Central memory CD8-positive, alpha-beta T cell (primary cell): ENCODE results near the gene THAP7.
"Not testable (repeated sequence)": the region's sequence is repeated elsewhere in the genome, so short reads cannot be mapped to it uniquely, and the experiment has no call there.

Experiments
- ATAC-seq: fragments of 150-1000 bp; cut with Tn5 transposase; replicated peaks from 2 replicates; pipeline ENCODE4 v1.10.0; 2022; ENCODE audit warnings: mild to moderate bottlenecking, moderate FRiP score, moderate number of reproducible peaks; ENCODE audit not compliant: poor library complexity, severe bottlenecking; ENCODE audit errors: extremely low read depth
- DNase-seq, 2 donors: peaks; one replicate each; pipeline ENCODE4 v3.0.0; 2021; ENCODE audit warnings: low spot score in 2 of 2
- H3K27ac Mint-ChIP-seq: one replicate; pipeline ENCODE4 v1.8.0; 2022; ENCODE audit warnings: low read depth, mild to moderate bottlenecking, moderate library complexity, mixed read lengths
- H3K27me3 Mint-ChIP-seq: one replicate; pipeline ENCODE4 v1.8.0; 2022; ENCODE audit warnings: mixed read lengths
- H3K36me3 Mint-ChIP-seq: one replicate; pipeline ENCODE4 v1.8.0; 2022; ENCODE audit warnings: mild to moderate bottlenecking, moderate library complexity, mixed read lengths; ENCODE audit not compliant: insufficient read depth
- H3K4me1 Mint-ChIP-seq: one replicate; pipeline ENCODE4 v1.8.0; 2022; ENCODE audit warnings: mixed read lengths
- H3K4me3 Mint-ChIP-seq: one replicate; pipeline ENCODE4 v1.8.0; 2022; ENCODE audit warnings: mild to moderate bottlenecking, moderate library complexity, mixed read lengths
- H3K9me3 Mint-ChIP-seq: one replicate; pipeline ENCODE4 v1.8.0; 2022; ENCODE audit warnings: mixed read lengths

Gene THAP7

DNA sequence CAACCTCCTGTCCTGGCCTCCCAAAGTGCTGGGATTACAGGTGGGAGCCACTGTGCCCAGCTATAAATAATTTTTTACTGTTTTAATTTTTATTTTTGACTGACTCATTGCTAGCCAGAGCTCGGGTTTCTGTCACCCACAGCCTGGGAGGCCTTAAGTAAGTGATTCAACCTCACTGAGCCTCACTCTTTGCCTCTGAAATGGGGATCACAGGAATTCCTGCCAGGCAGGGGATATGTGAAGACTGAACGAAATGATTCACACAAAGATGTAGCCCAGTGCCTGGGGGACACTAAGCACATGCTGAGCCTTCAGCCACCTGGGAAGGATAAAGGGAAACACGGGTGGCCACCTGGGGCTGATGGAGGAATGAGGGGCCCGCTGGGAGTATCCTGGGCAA lies 40.0 kb upstream of the THAP7 start:
- Mint-ChIP-seq H3K4me1 (peaks cover 31% of the 10 kb centered on the region), H3K4me3 (no peak overlapping the region), H3K27ac (no peak overlapping the region), H3K36me3 (peaks cover 3% of the 10 kb centered on the region), H3K27me3 (peaks cover 49% of the 10 kb centered on the region), H3K9me3 (no peaks in the 10 kb centered on the region)
- ATAC-seq (no peak), DNase-seq (no peak)

DNA sequence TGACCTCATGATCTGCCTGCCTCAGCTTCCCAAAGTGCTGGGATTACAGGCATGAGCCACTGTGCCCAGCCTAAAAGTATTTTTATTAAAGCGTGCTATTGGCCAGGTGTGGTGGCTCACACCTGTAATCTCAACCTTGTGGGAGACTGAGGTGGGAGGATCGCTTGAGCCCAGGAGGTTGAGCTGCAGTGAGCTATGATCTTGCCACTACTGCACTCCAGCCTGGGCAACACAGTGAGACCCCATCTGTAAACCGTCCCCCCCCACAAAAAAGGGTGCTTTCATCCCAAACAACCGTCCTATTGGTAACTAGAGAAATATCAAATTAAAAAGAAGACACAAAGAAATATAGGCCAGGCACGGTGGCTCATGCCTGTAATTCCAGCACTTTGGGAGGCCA lies 37.2 kb upstream of the THAP7 start:
- not testable (repeated sequence) for H3K4me3 Mint-ChIP-seq, H3K9me3 Mint-ChIP-seq, H3K36me3 Mint-ChIP-seq, ATAC-seq, DNase-seq, H3K27ac Mint-ChIP-seq
- peaks cover 44% of the 10 kb centered on the region for H3K27me3 Mint-ChIP-seq
- H3K4me1 Mint-ChIP-seq = peaks cover 14% of the 10 kb centered on the region

DNA sequence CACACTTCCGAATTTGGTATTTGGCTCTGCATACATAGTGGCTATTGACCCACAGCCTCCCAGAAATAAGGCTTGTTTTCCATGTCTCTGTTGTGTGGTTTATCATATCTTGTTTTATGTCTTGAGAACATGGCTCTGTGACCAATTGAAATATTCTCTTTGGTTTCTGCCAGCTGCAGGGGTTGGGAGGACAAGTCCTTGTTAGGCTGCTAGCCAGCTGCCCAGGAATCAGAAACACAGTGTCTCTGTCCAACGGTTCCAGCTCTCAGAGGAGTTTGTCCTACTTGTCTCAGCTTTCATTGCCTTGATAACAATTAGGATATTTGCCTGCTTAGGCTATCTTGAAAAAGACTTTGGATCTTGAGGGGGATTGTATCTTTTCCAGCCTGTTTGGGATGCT lies 36.5 kb upstream of the THAP7 start:
- no peak overlapping the region for H3K27ac Mint-ChIP-seq
- ATAC-seq (no peak), DNase-seq (no peak)
- no peaks in the 10 kb centered on the region for H3K9me3 Mint-ChIP-seq
- peaks cover 7% of the 10 kb centered on the region for H3K4me1 Mint-ChIP-seq
- peaks cover 44% of the 10 kb centered on the region for H3K27me3 Mint-ChIP-seq
- no peak overlapping the region for H3K4me3 Mint-ChIP-seq
- H3K36me3 Mint-ChIP-seq = no peaks in the 10 kb centered on the region

DNA sequence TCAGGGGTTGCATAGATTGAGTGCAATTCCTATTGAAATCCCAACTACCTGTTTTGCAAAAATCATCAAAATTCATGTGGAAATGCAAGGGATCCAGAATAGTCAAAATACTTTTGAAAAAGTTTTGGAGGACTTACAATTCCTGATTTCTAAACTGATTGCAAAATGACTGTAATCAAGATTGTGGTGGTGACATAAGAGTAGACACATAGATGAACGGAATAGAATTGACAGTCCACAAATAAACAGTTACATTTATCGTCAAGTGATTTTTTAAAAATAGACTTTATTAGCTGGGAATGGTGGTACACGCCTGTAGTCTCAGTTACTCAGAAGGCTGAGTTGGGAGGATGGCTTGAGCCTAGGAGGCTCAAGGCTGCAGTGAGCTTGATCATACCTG lies 33.1 kb upstream of the THAP7 start:
- peaks cover 2% of the 10 kb centered on the region for H3K36me3 Mint-ChIP-seq
- no peak overlapping the region for H3K27ac Mint-ChIP-seq
- no peaks in the 10 kb centered on the region for H3K9me3 Mint-ChIP-seq
- DNase-seq = no peak
- no peak overlapping the region for H3K4me3 Mint-ChIP-seq
- H3K27me3 Mint-ChIP-seq = peaks cover 42% of the 10 kb centered on the region
- ATAC-seq = no peak
- peaks cover 7% of the 10 kb centered on the region for H3K4me1 Mint-ChIP-seq

DNA sequence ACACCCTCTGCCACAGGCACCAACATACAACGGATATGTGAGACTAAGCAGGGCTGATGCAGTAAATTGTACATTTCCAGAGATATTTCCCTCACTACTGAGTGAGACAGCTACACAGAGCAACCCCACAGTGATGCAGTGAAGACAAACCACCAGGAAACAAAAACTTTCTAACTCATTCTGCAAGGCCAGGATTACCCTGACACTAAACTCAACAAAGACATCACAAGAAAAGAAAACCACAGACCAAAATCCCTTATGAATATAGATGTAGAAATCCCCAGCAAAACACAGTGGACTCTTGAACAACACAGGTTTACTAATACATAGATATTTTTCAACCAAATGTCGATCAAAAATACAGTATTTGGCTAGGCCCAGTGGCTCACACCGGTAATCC lies 32.0 kb upstream of the THAP7 start:
- H3K27me3 Mint-ChIP-seq = peaks cover 47% of the 10 kb centered on the region
- DNase-seq (no peak), ATAC-seq (no peak)
- peaks cover 2% of the 10 kb centered on the region for H3K36me3 Mint-ChIP-seq
- peaks cover 7% of the 10 kb centered on the region for H3K4me1 Mint-ChIP-seq
- no peak overlapping the region for H3K4me3 Mint-ChIP-seq
- no peak overlapping the region for H3K27ac Mint-ChIP-seq
- H3K9me3 Mint-ChIP-seq = no peaks in the 10 kb centered on the region

DNA sequence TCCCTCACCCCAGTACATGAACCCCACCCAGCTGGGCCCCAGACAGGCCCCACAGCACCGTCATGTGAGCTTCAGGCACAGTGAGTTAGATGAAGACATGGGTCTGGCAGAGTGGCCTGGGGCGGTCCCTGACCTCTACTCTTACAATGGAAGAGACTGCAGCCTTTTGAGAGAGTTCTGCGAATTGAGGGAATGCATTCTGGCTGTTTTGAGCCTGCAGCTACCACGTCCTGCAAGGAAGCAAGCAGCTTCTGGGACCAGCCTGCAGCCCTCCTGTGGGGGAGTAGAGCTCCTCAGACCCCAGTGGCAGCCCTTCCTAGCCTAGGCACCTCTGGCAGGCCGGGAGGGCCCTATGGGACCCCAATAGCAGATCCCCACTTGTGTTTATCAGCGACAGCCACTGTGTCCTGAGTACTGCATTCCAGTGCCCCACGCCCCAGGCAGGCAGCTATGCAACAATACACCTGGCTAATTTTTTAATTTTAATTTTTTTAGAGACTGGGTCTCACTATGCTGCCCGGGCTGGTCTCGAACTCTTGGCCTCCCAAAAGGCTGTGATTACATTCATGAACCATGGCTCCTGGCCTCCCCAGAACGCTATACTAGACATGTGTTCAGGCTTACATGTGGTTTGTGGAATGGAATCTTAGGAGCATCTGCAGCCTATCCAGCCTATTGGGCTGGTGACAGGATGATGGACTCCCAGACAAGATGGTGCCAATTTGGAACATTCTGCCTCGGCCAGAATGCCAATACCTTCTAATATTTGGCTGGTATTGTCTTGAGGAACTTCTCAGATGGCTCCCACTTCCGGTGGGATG lies 31.2 kb upstream of the THAP7 start:
- ATAC-seq = no peak
- no peak for DNase-seq
- Mint-ChIP-seq H3K27ac (no peak overlapping the region), H3K9me3 (no peaks in the 10 kb centered on the region), H3K4me1 (peaks cover 7% of the 10 kb centered on the region), H3K4me3 (peak overlapping the region; percentile 27), H3K36me3 (peaks cover 2% of the 10 kb centered on the region), H3K27me3 (peaks cover 48% of the 10 kb centered on the region)

DNA sequence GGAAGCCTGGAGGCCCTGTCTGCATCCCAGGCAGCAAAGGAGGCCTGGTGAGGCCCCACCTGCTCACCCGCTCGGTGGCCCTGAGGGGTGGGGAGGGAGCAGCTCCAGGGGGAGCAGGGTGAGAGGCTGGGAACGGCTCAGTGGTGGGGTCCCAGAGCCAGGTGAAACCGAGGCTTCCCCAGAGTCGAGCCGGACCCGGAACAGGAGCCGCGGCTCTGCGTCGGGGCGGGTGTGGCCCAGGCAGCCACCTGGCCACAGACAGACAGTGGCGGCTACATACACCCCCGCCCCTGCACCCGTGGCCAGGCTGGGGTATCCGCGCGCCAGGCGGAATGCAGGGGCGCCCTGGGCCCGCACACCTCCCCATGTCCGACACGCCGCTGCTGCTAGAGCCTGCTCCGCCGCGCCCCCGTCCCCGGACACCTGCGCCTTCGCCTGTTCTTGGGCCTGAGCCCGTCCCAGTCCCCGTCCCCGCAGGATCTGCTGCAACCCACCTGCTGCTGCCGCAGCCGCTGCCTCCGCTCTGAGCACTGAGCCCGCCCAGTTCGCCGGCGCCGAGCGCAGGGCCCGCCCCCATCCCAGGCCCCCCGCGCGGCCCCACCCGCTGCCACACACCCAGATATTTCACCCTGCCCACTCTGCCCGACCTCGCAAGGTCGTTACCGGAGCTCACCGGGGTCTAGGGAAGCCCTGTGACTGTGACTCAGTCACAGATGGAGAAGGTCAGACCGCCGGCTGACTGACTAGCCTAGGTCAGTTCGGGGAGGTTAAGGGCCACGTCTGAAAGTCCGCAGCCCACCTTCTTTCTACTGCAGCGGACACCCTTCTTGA lies 30.3 kb upstream of the THAP7 start, which contains the start of gene SLC7A4:
SLC7A4 (minus strand) TSS at position 525 of the 831 bp plus-strand sequence. CDS start 749 bp downstream, outside the sequence.
- peaks cover 2% of the 10 kb centered on the region for H3K36me3 Mint-ChIP-seq
- peaks cover 48% of the 10 kb centered on the region for H3K27me3 Mint-ChIP-seq
- no peak for ATAC-seq
- no peaks in the 10 kb centered on the region for H3K9me3 Mint-ChIP-seq
- H3K4me1 Mint-ChIP-seq = peaks cover 7% of the 10 kb centered on the region
- no peak within 1 kb of the TSS for H3K27ac Mint-ChIP-seq
- peak within 1 kb of the TSS; percentile 27 for H3K4me3 Mint-ChIP-seq
- DNase-seq = no peak

DNA sequence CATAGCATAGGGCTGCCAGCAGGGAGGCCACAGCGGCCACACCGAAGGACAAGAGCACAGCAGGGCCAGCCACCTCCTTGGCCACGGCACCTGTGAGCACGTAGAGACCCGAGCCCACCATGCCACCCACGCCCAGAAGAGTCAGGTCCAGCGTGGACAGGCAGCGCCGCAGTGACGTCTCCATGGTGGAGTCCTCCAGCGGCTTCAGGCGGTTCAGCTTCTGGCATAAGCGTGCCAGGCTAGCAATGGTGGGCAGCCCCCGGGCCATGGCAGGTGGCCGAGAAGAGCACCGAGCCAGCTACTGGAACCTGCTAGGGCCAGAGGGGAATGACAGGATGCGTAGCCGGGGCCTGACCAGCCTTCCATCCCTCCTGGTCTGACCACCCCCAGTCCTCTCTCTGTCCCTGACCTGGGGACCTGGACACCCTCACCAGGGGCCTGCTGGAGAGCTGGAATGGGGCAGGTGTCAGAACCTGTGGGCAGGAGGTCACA lies 29.7 kb upstream of the THAP7 start:
- no peaks in the 10 kb centered on the region for H3K9me3 Mint-ChIP-seq
- DNase-seq (no peak), ATAC-seq (no peak)
- H3K36me3 Mint-ChIP-seq = peaks cover 2% of the 10 kb centered on the region
- H3K27me3 Mint-ChIP-seq = peaks cover 48% of the 10 kb centered on the region
- no peak overlapping the region for H3K27ac Mint-ChIP-seq
- peak overlapping the region; percentile 27 for H3K4me3 Mint-ChIP-seq
- H3K4me1 Mint-ChIP-seq = peaks cover 7% of the 10 kb centered on the region

DNA sequence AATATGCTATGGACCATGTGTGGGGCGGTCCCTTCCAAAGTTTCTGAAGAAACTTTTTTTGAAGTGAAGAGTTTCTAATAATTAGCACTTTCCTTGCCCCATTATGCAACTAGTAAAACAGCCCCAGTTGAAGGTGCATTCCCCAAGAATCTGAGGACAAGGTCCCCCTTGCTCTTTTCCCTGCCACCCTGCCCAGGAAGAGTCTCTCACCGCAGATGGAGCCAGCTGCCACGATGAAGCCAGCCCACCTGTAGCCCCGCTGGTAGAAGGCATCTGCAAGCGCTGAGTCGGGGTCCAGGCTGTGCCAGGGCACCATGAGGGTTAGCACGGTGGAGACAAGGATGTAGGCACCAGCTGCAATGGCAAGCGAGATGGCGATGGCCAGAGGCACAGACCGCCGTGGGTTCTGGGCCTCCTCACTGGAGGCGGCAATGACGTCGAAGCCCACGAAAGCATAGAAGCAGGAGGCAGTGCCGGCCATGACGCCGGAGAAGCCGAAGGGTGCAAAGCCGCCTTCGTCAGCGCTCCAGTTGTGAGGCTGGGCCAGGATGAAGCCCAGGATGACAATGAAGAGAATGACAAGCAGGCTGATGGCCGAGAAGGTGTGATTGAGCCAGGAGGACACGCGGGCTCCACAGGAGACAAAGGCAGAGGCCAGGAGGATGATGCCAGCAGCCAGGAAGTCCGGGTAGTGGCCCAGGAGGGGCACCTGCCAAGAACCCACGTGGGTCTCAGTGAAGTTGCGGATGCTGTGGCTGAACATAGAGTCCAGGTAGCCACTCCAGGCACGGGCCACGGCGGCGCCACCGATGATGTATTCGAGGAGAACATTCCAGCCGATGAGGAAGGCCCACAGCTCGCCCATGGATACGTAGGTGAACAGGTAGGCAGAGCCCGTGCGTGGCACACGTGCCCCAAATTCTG lies 29.0 kb upstream of the THAP7 start:
- Mint-ChIP-seq H3K27me3 (peaks cover 48% of the 10 kb centered on the region), H3K4me1 (peaks cover 10% of the 10 kb centered on the region), H3K27ac (no peak overlapping the region), H3K36me3 (peaks cover 2% of the 10 kb centered on the region), H3K4me3 (peak overlapping the region; percentile 27), H3K9me3 (no peaks in the 10 kb centered on the region)
- ATAC-seq = no peak
- DNase-seq = no peak

DNA sequence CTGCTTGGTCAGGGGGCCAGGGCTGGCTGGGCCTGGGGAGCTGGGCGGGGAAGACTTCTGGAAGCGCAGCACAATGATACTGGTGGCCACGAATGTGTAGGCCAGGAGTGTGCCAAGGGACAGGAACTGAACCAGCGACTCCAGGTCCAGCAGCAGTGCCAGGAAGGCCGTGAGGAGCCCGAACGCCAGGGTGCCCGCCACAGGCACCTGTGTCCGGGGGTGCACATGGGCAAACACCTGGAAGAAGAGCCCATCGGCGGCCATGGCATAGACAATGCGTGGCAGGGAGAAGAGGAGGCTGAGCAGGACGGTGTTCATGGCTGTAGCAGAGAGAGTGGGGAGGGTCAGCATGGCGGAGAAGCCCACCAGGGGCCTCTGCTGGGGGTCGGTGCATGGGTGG lies 28.1 kb upstream of the THAP7 start:
- DNase-seq (no peak), ATAC-seq (no peak)
- Mint-ChIP-seq H3K4me3 (no peak overlapping the region), H3K36me3 (peaks cover 2% of the 10 kb centered on the region), H3K27me3 (peaks cover 45% of the 10 kb centered on the region), H3K27ac (no peak overlapping the region), H3K9me3 (no peaks in the 10 kb centered on the region), H3K4me1 (peaks cover 18% of the 10 kb centered on the region)

DNA sequence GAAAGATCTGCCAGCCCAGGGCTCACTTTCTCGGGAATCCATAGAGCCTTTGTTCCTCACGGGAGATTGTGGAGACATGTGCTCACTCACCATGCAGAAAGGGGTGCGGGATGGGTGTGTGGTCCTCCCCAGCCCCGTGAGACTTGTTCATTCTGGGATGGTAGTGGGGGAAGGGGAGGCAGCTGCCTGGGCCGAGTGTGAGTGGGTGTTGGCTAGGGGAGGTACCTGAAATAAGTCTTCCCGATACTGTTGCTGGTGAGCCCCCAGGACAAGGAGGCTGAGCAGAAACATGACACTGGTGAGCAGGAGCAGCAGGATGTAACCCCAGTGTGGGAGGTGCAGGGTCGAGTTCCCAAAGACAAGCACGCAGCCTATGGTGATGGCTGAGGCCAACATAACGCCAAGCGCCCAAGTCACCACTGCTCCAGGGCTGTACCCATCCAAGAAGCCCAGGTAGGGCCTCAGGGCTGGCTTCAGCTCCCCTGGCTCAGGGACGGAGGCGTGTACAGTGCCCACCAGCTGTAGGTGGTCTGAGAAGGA lies 27.6 kb upstream of the THAP7 start:
- ATAC-seq = no peak
- H3K27ac Mint-ChIP-seq = no peak overlapping the region
- DNase-seq = no peak
- peaks cover 2% of the 10 kb centered on the region for H3K36me3 Mint-ChIP-seq
- H3K4me3 Mint-ChIP-seq = no peak overlapping the region
- H3K4me1 Mint-ChIP-seq = peaks cover 20% of the 10 kb centered on the region
- H3K27me3 Mint-ChIP-seq = peaks cover 40% of the 10 kb centered on the region
- no peaks in the 10 kb centered on the region for H3K9me3 Mint-ChIP-seq
